Stimulated activated CD8-positive, alpha-beta memory T cell treated with anti-CD3 and anti-CD28 coated beads, Interleukin-7, amount 100 ng/mL, for 48 hours (primary cell): ENCODE measurements around the gene ATG2A.
A peak's percentile ranks its signal among the peaks of the same experiment; 100 is the strongest.

Experiments used
- DNase-seq, 2 donors: peaks; one replicate each; pipeline ENCODE4 v3.0.0-alpha.2; 2020; ENCODE audit warnings: low read depth in 1 of 2; ENCODE audit errors: extremely low read depth in 1 of 2

ATG2A gene

DNA sequence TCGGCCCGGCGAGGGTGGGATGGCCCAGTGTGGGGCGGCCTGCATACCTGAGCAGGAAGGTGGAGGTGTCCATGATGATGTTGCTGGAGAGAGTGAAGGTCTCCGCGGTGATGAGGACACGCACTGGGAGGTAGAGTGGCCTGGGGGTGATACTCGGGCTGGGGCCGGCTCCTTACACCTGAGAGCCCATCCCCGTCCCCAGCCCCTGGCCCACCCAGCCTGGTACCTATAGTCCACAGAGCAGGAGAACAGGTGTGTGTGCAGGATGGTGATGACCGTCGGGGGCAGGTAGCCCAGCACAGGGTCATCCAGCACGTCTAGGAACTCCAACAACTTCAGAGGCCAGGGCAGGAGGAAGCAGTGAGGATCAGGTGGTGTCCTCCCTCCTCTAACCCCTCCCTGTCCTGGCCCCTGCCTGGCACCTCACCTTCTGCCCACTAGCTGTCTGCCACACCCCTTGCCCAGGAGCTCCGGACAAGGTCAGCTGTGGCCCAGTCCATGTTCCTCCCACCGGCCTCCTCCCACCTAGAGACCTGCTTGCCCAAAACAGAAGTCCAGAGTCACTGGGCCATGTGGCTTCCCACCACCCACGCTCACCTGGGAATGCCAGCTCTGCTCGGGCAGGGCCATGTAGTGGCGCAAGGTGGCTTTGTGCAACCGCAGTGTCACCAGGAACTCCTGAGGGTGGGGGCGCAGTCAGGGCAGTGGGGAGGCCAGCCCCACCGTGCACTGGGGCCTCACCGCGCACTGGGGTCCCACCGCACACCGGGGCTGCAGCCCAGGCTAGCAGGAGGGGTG lies 11.3 kb downstream of the ATG2A start:
- no peak for DNase-seq

DNA sequence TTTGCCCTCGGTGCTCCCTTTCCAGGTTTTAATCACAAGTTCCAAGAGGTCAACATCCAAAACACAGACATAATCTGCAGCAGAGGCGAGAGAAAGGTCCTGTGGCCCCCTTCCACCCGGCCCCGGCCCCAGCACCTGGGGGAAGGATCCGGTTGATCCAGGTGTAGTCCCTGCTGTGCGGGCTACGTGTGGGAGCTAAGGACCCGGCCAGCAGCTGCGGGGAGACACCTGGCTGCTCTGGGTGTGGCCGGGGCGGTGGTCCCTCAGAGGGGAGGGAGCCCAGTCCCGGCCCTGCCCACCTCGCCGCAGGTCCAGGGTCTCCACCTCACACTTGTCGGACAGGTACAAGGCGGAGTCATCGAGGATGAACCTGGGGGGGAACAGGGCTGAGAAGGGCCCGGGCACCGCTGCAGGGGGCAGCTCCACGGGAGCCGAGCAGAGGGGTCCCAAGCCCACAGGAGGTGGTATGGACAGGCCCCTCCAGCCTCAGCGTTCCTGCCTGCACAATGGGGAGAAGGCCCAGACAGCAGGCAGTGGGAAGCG lies 13.6 kb downstream of the ATG2A start:
- no peak for DNase-seq

DNA sequence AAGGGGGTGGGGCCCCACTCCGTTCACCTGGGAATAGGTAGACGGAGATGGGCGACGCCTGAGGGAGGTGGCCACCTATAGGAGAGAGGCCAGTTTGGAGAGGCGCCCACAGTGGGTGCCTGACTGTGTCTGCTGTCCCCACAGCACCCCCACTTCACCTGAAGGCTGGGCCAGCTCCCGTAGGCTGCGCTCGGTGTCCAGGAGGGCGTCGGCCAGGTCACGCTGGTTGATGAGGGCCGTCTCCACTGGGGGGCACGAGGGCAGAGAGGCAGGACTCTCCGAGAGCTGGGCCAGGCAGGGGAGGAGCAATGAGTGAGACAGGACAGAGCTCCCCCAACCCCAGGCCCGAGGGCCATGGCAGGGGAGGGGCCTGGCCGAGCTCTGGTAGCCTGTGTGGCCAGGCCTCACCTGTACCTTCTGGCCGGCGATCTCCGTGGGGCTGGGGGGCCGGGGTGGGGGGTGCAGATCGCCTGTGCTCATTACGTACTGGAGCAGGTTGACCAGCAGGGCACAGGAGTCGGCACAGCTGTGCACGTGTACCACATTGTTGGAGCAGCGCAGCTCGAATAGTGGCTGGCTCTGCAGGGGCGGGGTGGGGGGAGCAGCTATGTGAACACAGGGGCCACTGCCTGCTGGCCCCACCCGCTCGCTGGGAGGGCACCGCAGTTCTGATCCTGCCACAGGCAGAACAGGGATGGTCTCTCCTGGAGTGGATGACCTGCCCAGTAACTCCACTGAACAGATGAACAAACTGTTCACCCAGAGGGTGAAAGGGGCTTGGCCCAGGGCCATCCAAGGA lies 14.7 kb downstream of the ATG2A start:
- no peak for DNase-seq

DNA sequence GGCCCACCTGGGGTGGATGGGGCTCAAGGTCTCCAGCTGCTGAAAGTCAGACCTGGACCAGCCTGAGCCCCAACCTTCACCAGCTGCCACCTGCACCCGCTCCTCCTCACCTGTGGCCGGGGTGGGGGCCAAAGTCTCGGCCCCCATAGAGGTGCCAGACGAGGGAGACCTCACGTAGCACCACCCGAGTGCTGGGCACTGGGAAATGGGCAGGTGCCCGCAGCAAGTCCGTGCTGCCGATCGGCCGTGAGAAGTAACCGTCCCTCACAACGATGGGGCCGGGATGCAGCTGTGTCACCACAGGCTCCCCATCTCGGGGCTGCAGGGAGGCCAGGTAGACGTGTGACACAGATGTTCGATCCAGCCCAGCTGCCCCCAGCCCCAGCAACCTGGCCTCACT lies 16.2 kb downstream of the ATG2A start:
- no peak for DNase-seq

DNA sequence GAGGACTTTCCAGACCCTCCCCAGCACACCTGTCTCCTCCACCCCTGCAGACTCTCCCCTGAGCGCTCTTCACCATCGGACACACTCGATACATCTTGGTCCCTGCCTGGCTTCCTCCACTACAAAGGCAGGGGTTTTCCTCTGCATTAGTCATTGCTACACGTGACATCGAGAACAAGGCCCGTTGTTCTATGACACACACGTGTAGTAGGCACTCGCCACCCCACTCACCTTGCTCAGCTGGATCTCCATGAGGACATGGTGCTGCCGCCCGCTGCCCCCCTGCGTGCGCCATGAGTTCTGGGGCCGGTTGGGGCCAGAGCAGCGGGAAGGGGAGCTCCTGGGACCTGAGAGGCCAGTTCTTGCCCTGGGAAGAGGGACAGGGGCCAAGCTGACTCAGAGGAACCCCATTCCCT lies 16.7 kb downstream of the ATG2A start:
- DNase-seq = peak in 1 of 2 donors; percentile 64

DNA sequence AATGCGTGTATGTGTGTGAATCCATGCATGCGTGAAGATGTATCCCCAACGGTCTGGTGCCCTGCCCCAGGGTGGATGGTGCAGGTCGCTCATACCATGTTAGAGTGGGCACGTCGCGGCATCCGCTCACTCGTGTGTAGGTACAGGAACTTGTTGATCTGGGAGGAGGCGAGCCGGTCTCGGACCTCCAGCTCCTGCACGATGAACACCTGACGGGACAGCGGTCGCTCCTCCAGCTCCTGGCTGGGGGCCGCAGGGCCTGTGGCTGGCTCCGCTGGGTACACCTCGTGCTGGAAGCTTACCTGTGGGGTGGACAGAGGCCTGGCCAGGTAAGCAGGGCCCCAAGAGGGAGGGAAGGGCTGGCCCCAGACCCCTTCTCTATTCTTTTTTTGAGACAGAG lies 18.5 kb downstream of the ATG2A start:
- DNase-seq = no peak

DNA sequence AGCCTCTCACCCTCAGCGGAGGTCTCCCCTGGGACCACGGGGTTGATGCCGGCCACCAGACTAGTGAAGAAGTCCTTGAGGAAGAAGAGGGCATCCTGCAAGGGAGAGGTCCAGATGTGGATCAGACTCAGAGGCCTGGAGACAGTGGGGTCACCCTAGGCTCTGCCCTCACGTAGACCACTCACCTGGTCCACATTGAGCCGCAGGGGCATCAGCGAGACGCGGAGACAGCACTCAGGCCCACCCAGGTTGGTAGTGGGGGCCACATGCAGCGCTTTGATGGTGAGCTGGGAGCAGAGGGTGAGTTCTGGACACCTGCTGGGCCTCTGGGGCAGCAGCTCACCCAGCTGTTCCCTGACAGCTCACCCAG lies 18.9 kb downstream of the ATG2A start:
- no peak for DNase-seq

DNA sequence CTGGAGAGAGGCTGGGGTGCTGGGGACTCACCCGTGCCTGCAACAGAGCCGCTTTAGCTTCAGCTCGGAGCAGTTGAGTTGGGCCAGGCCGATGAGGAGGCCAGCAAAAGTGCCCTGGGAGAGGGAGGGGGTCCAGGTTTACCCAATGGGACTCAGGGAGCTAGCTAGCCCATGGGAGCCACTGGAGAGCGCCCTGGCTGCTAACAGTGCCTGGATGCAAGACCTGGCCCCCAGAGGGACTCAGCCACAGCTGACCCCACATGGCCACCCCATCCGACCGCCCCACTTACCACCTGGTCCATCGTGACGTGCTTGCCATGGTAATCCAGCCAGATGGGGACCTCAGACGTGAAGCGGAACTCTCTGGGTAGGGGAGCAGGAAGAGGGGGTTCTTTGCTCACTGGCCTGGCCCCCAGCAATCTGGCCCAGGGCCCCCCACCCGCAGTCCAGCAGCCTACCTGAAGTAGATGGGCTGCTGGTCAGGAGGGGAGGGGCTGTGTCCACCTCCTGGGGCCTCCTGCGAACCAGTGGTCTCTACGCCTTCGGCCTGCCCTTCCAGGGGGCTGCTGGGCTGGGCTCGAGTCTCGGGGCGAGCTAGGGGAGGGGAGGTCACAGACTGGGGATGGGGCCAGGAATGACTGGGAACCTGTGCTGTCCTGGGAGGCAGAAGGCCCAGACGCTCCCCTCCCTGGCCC lies 19.5 kb downstream of the ATG2A start:
- no peak for DNase-seq

DNA sequence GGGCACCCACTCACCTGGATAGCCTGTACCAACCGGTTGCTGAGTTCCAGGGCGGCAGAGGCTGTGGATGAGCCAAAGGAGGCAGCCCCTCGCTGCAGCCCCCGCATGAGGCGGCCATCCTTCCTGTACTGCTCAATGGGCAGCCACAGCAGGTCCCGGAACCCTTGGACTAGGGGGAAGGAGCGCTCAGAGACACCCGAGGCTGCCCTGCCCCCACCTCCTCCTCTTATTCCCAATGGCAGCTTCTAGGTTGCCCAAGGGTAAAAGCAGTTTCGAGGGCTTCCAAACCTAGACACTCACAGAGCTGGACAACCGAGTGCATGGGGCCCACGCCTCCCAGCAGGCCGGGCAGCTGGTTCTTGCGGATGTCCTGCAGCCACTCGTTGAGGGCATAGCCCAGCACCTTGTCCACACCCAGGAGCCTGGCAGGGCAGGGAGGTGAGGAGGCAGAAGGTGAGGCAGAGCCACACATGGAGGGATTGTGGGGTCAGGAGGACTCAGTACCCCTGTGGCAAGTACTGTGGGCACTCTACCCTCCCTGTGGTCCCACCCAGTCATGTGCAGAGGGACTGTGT lies 20.5 kb downstream of the ATG2A start:
- DNase-seq = no peak

DNA sequence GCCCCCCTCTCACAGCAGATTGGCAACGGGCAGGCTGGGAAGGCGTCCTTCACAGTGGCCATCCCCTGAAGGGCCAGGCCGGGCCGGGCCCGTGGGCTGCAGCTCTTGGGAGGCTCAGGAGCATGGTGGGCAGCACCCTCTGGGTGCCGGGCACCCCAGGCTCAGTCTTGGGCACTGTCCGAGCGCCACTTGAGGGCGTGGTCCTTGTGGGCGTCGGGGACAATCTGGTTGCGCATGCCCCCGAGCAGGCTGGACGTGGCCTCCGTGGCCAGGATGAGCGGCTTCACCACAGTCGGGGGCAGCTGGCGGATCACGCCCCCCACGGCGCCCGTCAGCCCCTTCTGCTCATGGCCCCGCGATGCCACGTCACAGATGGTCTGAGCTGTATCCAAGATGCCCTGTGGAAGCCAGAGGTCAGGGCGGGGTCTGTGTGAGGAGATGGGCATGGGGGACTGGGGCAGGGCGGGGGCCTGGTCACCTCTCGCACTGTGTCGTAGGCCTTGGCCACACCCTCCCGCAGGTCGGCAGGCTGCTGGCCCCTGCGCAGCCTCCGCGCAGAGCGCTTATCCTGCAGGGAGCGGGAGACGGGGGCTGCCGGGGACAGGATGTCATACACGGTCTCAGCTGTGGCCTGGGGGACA lies 22.1 kb downstream of the ATG2A start:
- no peak for DNase-seq

DNA sequence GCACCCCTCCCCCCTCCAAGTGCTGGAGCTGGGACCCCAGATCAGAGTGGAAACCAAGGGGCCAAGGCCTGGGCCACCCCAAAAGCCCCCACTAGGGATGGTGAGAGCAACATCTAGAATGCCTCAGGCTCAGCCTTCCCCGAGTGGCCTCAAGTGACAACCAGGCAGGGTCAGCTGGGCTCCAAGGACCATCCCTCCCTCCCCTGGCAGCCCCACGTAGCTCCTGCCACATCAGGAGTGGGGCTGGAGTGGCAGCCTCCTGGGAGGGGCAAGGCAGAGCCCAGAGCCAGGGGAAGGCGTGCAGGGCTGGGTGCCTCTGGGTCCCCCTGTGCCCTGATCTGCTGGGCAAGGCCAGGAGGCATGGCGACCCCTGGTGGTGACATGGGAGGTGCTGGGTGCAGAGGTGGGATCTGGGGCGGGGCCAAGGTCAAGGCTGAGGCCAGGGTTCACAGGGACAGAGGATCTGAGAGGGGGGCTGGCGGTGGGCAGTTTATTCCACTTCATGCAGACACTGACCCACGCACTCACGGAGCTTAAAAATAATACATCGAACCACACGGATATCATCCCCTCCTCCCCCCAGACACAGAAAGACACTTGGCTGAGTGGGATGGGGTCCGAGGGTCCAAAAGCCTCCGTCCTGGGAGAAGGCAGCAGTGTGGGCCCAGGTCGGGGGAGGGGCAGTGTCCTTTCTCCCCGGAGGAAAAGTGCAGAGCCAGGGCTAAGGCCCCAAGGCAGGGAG lies 22.8 kb downstream of the ATG2A start:
- peak; percentile 78 to 84 for DNase-seq

DNA sequence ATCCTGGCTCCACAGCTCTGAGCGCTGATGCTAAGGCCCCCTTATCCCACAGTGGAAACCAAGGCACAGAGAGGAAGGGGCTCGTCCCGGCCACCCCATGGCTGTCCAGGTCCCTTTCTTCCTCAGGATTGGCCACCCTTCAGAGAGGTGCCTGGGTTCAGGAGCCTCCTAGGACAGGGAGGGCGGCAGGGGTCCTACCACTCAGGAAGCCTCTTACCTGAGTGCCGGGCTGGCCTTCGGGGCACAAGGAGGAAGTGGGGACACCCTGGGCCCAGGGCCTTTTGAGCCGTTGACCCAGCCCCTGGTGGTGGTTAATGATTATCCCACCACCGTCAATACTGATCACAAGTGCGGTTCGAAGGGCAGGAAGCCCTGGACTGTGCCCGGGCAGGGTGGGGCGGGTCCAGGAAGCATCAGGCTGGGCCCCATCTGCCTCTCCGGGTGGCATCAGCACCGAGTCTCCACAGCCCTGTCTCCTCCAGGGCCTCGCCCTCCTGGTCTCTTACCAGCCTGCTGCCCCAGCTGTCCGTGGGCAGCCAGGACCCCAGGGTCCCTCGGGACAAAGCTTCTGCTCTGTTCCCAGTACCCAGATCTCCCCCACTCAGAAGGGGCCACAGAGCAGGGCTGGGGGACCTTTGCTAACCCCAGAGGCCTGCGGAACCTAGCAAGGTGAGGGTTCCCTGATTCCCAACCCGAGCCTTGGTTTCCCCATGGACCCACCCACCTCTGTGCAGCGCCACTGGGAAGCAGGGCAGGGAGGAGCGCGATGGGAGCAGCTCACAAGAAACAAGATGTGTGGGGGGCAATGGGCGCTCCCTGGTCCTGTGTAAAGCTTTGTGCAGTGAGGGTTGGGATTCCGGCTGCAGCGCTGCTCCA lies 23.6 kb downstream of the ATG2A start:
- no peak for DNase-seq

DNA sequence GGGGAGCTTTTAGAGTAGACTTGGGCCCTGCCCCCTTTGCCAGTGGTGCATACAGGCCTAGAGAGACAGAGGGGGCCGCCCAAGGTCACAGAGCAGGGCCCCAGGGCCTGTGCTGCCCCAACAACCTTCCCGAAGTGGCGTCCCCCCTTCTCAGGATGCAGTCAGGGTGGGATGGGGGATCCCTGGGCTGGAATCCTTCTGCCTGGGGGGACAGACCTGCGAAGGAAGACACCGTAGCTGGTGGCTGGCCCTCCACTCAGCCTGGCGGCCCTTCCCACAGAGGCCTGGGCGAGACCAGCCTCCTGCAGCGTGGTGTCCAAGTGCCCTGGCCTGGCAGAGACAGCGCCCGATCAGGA lies 24.2 kb downstream of the ATG2A start:
- no peak for DNase-seq

DNA sequence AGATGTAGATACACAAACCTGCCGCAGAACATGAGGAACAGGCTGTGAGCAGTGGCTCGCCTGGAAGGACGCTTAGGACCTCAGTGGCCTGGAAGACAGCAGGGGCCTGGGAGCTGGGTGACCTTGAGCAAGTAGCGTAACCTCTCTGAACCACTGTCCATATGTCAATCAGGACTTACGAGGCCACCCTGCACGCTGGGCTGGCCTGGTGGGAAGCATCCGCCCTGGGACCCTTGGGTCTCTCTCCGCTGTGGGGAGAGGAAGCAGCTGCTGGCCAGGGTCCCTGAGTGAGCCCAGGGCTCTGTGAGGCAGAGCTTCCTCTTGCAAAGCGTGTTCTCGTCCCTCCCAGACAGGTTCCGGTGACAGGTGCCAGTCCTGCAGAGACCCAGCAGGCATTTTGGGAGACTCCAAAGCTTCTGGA lies 24.6 kb downstream of the ATG2A start:
- DNase-seq = no peak

DNA sequence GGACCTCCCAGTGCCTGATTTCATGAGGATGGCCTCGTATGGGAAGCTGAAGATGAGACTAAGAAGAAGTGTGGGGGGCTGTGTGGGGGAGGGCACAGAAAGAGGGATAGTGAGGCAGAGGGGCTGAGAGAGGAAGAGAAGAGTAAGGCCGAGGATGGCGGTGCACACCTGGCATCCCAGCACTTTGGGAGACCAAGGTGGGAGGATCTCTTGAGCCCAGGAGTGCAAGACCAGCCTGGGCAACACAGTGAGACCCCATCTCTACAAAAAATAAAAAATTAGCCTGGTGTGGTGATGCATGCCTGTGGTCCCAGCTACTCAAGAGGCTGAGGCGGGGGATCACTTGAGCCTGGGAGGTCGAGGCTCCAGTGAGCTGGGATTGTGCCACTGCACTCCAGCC lies 25.1 kb downstream of the ATG2A start:
- DNase-seq = no peak

DNA sequence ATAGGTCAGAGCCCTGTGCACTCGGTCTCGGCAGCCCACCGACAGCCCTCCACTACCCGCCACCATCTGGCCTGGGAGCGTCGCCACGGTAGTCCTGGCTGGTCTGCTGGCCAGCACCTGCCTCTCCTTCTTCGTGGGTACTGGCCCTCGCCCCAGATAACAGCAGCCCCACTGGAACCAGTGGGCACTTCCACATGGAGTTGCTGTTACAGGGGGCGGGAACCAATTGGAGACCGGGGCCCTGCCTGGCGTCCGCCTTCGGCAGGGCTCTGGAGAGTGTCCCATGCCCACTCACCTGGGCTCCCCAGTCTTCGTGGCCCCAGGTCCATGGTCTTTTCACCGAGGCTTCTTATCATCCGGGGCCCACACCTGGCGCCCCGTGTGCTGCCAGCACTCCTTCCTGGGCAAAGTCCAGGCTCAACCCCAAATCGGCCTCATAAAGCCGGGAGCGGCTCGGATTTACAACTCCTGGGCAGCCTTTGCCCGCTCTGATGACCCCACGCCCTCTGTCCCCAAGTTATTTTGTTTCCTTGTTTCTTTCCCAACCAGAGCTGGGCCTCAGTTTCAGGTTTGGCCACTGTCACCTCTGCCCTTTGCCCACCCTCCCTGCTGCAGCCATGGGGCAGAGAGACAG lies 25.7 kb downstream of the ATG2A start:
- DNase-seq = no peak

DNA sequence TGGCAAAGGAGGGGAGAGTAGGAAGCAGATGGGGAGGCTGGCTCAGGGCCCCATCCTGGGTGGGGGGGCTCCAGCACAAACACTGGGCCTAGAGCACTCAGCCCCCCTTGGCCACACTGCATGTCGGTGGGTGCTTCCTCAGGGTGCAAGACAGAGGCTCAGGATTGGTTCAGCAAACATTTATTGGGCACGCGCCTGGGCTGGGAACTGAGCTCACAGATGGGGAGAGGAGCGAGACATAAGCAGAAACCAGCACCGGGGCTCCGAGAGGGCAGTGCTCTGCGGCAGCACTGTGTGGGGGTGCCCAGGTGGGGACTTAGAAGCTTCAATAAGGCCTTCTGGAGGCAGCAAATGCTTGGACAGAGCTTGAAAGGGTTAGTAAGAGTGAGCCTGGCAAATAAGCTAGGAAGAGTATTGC lies 26.5 kb downstream of the ATG2A start:
- DNase-seq = no peak

DNA sequence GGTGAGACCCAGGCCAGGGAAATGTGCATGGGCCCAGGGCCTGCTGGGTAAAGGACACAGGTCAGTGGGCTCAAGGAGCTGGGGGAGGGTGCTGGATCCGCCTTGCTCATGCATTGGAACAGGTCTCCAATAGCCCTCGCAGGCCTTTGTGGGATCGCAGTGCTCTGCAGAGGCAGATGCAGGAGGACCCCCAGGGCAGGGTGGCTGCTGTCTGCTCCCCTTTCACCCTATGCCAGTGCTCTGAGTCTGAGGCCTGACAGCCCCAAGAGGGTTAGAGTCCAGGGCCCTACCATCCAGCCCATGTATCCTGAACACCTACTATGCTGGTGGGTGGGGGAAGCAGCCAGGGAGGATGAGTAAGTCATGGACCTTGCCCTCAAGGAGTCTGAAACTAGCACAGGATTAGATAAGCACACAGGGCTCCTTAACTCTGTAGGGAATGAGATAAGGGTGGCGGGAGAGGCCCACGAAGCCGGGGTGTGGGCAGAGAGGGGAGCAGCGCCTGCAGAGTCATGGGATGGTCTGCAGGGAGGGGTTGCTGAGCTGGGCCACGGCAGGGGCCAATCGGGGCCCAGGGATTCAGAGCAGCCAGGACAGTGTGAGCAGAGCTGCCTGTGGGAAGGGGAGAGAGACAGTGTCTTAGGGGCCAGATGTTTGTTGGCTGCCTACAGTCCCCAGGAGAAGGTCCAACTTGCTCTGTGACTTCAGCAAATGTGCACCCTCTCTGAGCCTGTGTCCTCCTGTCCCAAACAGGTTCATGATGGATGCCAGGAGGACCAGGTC lies 28.1 kb downstream of the ATG2A start:
- DNase-seq = no peak
